ENCODE data around the gene CDCA8.
"Not testable (repeated sequence)": the region's sequence is repeated elsewhere in the genome, so short reads cannot be mapped to it uniquely, and the experiment has no call there.

CDCA8 gene

DNA sequence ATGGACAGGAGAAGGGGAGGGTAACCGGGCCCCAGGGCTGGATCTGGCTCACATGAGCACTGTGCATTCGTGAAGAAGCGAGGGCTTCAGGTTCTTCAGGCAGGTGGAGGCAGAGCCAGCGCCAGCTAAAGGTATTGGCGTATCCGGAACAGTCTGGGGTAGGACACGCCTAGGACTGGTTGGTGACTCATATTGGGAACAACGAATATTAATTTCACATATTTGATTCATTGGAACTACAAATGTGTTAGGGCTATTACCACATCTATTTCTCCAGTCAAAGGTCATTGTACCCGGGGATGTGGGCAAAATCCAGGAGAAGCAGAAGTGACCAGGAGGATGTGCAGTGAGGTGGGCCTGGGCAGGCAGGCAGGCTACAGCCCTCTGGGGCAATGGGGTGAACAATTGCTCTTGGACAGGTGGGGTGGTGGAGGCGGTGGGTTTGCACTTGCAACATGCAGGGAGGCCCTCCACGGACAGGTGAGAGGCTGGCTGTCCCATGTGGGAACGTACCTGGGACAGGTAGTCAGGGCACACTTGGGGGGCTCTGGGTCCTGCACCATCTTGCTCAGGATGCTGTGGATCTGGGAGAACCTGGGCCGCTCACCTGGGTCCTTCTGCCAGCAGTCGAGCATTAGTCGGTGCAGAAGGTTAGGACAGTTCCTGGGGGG is 26.7 kb downstream of the CDCA8 start:
- no peak for DNase-seq

DNA sequence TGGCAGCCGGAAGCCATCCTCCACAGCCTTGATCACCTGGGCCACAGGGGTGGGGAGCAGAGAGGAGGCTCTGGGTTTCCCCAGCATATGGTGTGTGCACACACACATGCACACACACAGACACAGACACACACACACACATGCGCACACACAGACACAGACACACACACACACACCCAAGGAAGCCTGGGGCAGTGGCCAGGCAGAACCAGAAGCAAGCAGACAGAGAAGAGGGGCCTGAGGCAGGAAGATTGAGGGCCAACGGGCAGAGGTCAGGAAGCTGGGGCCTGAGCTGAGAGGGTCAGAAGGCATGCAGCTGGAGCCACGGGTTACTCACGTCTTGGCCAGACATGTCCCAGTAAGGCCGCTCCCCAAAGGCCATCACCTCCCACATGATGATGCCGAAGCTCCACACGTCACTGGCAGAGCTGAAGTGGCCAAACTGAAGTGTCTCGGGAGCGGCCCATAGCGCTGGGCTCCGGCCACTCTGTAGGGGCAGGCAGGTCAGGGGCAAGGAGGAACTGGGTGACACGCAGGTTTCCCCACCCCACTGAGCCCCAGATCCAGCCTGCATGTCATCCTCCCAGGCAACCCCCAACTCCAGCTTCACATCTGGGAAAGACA is 27.4 kb downstream of the CDCA8 start:
- no peak for DNase-seq

DNA sequence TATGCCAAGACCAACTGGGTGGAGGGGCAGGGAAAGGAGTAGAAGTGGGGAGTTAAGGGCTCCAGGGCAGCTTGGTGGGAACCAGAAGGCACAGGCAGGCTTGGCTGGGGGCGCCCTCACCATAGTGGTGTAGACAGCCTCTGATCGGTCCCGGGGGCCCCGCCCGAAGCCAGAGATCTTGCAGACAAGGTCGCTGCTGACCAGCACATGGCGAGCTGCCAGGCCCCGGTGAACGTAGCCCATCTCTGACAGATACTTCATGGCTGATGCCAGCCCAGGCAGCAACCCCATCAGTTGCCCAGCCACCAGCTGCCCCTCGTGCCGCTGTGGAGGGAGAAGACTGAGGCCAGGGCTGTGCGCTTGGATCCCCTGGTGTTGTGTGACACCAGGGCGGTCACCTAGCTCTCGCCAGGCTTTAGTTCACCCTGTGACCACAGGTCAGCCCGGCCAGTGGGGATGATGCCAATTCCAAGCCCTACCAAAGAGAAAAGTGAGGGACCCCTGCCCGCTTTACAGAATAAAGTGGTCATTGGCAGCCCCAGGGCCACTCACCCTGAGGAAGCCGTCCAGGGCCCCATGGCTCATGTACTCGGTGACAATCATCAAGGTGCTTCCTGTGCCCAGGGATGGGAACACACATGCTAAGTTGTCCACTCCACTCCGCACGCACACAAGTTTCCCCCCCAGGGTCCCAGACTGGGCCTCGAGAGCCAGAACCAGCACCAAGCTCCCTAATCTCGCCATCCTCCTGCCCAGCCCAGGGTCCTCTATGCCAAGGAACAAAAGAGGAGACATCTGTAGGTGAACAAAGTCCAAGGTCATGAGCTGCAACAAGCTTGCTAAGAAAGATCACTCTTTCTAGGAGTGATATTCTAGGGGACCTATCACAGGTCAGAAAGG is 28.2 kb downstream of the CDCA8 start:
- no peak for DNase-seq

DNA sequence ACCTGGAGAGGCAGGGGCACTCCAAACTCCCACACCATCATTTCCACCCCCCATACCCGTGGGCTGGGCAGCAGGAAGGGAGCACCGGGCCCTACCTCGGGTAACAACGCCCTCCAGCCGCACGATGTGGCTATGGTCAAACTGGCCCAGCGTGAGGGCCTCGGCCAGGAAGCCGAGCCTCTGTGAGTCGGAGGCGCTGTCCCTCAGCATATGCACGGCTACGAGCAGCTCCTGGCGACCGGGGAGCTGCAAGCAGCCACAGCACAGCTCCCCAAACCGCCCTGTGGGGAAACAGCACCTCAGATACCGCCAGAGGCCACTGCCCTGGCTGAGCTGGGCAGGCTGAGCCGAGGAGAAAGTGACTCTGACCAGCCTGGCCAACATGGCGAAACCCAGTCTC is 29.2 kb downstream of the CDCA8 start:
- DNase-seq: no peak

DNA sequence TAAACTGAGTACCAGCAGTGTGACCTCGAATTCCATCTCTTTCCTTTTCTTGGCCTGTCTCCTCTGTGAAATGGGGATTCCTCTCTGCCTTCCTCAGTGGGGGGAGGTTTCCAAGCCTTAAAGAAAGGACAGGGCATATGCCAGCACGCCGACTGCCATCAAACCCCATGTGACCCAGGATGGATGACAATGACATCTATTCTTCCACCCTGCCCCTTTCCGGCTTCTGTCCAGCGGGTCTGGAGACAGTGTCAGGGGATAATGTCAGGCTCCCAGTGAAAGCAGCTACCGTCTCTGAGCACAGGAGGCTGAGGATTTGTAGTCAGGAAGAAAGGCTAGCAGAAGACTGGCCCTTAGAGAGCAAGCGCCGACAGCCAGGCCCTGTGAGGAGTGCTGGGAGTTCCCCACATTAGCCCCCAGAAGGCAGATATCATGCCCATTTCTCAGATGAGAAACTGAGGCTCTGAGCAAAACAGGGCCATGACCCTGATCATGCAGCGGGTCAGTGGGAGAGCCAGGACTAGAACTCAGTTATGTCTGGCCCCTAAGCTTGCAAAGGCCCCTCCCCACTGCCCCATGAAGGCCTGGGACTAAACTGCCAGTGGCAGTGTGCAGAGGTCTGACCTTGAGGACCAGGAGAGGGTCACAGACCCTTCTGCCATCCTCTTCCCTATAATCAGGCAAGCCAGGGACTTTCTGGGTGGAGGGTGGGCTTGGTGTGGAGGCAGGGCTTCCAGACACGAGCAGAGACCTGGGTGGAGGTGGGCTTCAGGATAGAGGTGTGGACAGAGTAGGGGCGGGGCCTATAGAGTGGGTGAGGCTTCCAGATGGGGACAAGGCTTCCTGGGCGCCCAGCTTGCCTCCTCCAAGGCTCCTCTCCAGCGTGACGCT is 30.1 kb downstream of the CDCA8 start:
- no peak for DNase-seq

DNA sequence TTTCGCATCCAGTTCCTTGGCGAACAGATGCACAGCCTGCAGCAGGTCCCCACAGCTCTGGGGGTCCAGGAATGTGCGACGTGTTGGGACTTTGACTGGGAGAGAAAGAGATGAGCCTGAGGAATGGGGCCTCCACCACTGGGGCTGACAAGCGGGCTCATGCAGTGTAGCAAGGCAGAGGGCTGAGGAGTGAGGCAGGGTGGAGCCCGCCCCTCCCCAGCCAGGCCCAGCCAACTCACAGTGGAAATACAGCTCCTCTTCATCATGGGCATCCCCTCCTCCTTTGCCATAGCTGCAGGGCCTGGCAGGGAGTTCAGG is 30.7 kb downstream of the CDCA8 start:
- no peak for DNase-seq

DNA sequence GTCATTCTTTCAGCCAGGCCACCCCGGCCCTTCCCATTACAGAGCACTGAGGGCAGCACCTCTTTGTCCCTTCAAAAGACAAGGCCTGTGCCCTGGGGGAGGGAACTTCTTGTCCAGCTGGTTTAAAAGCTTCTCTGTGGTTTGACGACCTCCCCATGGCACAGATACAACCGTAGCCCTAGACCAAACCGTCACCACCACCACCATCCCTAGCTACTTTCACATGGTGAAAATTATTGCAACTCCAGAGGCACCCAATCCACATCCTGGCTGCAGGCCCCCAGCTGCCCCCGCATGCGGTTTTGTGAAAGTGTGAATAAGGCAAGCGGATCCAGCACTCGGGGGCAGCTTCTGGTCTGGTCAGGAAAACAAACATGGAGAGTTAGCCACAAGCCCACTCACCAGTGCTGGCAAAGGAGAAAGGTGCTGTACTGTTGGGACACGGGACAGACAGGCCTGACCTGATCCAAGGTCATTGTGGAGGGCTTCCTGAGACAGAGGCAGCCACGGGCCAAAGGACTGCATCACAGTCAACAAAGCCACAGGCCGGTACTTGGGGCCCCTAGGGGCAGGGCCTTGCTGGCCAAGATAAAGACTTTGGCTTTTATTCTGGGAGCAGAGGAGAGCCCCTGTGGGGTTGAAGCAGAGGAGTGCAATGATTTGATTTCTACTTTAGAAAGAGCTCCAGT is 31.2 kb downstream of the CDCA8 start:
- DNase-seq: no peak

DNA sequence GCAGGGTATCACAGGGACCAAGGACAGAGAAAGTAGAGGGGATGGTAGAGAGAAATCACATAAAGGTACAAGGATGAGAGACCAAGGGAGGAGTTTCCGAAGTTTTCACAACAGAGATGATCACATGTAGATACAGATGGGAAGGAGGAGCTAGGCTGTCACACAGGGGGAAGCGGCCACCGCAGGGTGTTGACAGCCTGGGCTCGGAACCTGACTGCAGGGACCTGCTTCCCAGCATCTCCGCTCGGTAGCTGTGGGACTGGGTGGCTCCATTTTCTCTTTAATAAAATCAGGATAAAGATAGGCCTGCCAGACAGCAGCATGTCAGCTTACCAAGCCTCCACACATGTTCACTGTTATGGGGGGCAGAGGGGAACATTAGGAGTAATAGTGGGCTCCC is 32.3 kb downstream of the CDCA8 start:
- DNase-seq: no peak

DNA sequence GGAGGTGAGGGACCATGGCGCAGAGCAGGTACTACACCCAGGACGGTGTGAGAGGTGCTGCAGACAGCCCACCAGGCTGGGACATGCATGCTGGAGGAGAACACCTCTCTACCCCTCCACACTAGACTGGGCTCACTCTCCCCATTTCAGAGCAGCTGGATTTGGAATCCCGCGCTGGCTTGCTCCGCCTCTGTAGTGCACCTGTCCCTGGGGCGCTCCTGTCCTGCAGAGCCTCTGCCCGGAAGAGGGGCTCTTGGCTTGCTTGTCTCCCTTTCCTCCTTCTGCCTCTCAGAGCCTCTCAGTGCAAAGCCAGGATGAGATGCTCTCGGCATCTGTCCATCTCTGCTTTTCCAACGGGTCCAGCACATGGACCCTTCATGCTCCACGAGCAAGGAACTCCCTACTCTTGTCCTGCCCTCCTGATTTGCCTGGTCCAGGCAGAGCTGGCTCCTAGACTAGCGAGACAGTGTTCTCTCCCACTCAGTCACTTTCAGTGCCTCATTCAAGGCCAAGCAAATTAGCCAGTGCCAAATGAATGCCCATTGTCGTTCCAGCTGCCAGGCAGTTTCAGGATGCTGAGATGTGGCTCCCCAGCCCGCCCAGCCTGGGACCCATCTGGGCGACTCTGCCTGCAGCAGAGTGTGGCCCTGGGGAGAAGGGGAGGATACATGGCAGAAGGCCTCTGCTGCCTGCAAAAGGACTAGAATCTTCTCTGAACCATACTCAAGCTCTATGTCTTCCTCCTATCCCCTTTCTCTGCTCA is 33.7 kb downstream of the CDCA8 start:
- DNase-seq: no peak

DNA sequence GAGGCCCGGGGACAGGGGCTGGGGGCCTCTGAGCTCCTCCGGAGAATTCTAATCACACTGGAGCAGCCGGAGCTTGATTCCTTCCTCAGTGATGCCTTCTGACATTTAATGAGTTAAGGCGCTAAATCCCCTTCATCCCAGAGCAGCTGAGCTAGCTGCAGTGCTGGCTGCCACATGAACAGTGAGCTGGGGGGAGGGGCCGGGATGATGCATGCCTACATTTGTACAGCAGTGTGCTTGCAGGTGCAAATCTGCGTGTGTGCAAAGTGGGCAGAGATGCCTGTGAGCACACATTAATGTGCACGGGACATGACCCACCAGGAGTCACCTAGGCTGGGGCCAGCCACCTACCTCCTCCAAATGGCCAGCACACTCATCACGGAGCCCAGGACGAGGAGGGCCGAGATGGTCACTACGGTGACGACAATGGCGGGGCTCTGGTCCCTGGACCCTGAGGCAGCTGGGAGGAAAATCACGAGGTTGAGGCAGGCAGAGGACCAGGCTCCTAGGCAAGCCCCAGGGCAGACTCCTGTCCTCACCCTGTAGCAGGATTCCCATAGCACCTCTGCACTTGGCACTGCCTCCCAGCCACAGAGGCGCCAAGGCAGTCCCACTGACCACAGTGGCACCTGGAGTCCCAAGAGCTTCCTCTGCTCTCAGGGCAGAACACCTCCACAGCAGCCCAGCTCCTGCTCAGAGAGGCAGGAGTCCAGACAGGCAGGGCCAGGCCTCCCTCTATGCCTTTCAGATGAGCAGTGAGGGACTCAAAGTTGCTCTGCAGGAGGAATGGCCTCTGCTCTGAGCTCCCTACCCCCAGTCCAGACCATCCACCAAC is 34.7 kb downstream of the CDCA8 start:
- no peak for DNase-seq

DNA sequence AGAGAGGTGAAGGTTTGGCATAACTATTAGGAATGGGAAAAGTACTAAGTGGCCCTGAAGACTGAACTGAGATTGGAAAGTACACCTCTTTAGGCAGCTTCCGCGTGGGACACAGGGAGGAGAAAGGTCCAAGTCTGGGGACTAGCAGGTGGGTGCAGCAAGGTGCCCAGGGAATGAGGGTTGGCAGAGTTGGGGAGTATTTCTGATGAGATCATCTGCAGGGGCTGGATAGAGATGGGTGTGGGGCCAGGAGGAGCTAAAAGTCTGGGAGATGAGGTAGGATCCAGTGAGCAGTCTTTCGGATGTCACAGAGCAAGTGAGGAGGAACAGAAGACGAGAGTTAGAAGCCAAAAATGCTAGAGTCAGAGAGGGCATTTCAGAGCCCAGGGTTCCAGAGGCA is 36.1 kb downstream of the CDCA8 start:
- no peak for DNase-seq

DNA sequence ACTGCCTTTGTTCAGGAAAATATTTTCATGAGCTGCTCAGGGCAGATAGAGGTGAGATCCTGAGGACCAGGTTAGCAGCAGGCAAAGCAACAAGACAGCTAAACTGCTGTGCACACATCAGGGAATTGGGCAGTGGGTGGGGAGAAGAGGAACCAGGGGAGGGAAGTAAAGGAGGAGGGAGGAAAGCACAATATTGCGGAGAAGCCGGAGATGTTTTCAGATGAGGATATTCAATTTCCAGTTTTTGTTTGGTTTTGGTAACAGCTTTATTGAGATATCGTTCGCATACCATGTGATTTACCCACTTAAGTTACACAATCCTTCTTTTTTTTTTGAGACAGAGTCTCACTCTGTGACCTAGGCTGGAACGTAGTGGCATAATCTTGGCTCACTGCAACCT is 38.1 kb downstream of the CDCA8 start:
- DNase-seq: no peak

DNA sequence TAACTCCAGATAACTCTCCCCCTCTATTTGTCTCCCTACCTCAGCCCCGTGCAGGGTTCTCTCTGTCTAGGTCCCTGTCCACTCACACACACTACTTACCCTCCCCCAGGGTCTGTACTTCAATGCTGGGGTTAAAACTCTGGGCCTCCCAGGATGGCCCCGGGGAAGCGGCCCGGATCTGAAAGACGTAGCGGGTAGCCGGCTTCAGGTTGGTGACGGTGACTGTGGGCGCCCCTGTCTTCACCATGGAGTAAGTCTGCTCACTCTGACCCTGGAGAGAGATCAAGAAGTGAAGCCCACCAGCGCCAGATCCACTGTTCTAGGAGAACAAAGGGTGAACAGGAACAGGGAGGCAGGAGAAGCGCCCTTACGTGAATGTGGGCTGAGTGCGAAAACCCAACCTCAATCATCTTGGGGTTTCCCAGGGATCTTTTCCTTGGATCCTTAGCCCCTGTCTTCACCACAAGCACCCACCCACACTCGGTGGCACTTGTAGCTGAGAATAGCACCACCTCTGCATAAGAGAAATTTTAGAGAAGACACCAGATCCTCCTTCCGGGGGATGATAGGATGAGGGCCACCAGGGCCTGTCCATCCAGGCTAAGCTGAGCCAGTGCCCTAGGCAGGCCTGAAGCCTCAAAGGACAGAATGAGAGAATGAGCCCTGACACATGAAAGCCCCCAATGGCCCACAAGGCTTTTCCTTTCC is 39.1 kb downstream of the CDCA8 start:
- DNase-seq: no peak

DNA sequence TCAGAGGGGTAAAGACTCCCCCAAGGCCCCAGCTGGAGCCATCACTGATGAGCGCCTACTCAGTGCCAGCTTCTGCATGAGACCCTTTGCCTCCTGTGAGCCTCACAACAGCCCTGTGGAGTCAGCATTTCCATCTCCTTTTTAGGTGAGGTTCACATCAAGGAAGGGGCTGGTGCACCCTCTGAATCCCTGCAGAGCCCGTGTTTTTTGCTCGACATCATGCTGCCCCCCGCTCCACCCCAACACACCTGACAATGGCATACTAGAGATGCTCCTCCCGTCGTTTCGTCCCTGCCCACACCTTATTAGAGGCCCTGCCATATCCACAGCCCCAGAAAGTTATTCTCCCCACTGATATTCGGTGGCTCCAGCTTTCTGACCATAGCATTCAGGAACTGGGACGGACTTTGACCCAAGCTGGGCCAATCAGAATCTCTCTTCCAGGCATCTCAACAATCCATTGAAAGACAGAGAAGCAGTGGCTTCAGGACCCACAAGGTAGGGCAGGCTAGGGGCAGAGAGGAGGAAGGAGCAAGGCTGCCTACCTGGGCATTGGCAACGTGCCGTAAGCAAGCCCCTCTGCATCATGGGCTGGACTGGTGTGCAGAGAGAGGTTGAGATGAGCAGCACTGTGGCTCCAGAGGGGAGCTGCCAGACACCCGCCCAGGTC is 39.9 kb downstream of the CDCA8 start:
- no peak for DNase-seq

DNA sequence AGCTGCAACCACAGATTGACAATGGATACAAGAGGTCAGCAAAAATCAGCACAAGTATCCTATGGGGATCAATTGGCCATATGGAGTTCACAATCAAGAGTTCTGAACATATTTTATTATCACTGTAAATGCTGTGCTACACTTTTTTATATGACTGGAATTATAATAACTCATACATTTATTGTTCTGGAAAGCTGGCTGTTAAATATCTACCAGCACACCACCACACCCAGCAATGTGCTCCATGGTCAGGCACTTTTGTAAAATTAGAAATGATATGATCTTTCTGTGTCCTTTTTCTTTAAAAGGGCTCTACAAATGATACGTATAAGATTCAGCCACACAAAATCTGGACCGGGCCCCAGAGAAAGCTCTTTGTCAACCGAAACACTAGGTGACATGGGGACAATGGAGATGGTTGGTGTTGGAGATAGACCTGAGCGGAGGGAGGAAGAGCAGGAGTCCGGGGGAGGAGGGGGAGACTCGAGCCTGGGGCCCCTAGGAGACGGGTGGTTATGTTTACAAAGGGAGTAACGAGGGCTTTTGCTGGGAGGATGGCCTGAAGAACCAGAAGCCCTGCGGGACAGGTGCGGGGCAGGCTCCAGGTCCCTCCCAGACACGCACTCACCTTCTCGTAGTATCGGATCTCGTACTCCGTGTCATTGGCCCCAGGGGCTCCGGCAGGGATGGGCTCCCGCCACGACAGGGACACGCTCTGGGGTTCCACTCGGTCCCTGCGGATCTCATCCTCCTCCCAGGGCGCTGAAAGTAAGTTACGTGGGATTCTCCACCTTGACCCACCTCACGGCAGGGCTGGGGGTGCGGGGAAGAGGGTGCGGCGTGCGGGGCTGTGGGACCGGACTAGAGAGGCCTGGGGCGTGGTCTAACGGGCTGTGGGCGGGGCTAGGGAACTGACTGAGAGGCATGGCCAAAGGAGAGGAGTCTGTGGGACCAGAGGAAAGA is 42.6 kb downstream of the CDCA8 start:
- DNase-seq: no peak

DNA sequence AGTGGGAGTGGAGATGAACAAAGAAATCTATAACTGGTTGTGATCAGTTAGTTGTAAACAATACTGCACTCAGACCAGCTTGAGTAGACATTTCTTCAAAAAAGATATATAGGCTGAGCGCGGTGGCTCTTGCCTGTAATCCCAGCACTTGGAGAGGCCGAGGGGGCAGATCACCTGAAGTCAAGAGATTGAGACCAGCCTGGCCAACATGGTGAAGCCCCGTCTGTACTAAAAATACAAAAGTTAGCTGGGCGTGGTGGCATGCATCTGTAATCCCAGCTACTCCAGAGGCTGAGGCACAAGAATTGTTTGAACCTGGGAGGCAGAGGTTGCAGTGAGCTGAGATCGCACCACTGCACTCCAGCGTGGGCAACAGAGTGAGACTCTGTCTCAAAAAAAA is 45.7 kb downstream of the CDCA8 start:
- DNase-seq: not testable (repeated sequence)

DNA sequence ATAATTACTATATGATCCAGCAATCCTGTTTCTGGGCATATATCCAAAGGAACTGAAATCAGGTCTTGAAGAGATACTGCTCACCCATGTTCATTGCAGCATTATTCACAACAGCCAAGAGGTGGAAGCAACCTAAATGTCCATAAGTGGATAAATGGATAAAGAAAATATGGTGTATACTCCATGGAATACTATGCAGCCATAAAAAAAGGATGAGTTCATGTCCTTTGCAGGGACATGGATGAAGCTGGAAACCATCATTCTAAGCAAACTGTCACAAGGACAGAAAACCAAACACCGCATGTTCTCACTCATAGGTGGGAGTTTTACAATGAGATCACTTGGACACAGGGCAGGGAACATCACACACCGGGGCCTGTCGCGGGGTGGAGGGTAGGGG is 46.3 kb downstream of the CDCA8 start:
- not testable (repeated sequence) for DNase-seq

DNA sequence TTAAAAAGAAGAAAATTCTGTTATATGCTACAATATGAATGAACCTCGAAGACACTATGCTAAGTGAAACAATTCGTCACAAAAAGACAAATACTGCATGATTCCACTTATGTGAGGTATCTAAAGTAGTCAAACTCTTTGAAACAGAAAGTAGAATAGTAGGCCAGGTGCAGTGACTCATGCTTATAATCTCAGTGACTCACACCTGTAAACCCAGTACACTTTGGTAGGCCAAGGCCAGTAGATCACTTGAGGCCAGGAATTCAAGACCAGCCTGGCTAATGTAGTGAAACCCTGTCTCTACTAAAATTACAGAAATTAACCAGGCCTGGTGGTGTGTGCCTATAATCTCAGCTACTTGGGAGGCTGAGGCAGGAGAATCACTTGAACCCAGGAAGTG is 46.9 kb downstream of the CDCA8 start:
- DNase-seq: no peak
